ENCODE data around the gene MOB1A.

MOB1A gene

GRCh38 chr2:74148457-74149246 lies 30.0 kb downstream of the MOB1A start:
- Histone ChIP-seq H3K9me3 (ENCODE audit: control insufficient read depth, low read length) (no peaks in the 10 kb centered on the region), H3K4me3 (ENCODE audit: extremely low read depth, insufficient read depth, low read length, poor library complexity, severe bottlenecking) (peak overlapping the region; percentile 73), H3K4me1 (ENCODE audit: control insufficient read depth, insufficient read depth, low read length, poor library complexity, severe bottlenecking) (peaks cover 5% of the 10 kb centered on the region), H3K27ac (ENCODE audit: low read depth, low read length, severe bottlenecking) (no peak overlapping the region), H3K36me3 (ENCODE audit: control insufficient read depth, insufficient read depth, low read length) (peaks cover 33% of the 10 kb centered on the region)
- 49 to 58% methylated on average over 12 to 14 of the region's 16 CpGs for WGBS, 2 experiments (ENCODE audit: insufficient coverage in 2 of 2)

- Histone ChIP-seq H3K27ac (ENCODE audit: low read depth, low read length, severe bottlenecking) (peak within 1 kb of the TSS; percentile 52), H3K36me3 (ENCODE audit: control insufficient read depth, insufficient read depth, low read length) (peaks cover 31% of the 10 kb centered on the region), H3K9me3 (ENCODE audit: control insufficient read depth, low read length) (no peaks in the 10 kb centered on the region), H3K4me1 (ENCODE audit: control insufficient read depth, insufficient read depth, low read length, poor library complexity, severe bottlenecking) (peaks cover 5% of the 10 kb centered on the region), H3K4me3 (ENCODE audit: extremely low read depth, insufficient read depth, low read length, poor library complexity, severe bottlenecking) (peak within 1 kb of the TSS; percentile 73)
- WGBS, 2 experiments (ENCODE audit: insufficient coverage in 2 of 2) = 2 to 3% methylated on average over 53 to 55 of the region's 67 CpGs
Observed at GRCh38 chr2:74147727-74148456, 30.8 kb downstream of the MOB1A start, which contains the start of gene BOLA3. Gene BOLA3 (minus strand): TSS chr2:74147912. CDS start chr2:74147874, 38 bp downstream.

GRCh38 chr2:74146929-74147726 lies 31.6 kb downstream of the MOB1A start:
- Histone ChIP-seq H3K4me3 (ENCODE audit: extremely low read depth, insufficient read depth, low read length, poor library complexity, severe bottlenecking) (peak overlapping the region; percentile 73), H3K27ac (ENCODE audit: low read depth, low read length, severe bottlenecking) (no peak overlapping the region), H3K9me3 (ENCODE audit: control insufficient read depth, low read length) (no peaks in the 10 kb centered on the region), H3K4me1 (ENCODE audit: control insufficient read depth, insufficient read depth, low read length, poor library complexity, severe bottlenecking) (peaks cover 5% of the 10 kb centered on the region), H3K36me3 (ENCODE audit: control insufficient read depth, insufficient read depth, low read length) (peaks cover 27% of the 10 kb centered on the region)
- WGBS, 2 experiments (ENCODE audit: insufficient coverage in 2 of 2) = 15 to 19% methylated on average over 18 to 22 of the region's 29 CpGs

GRCh38 chr2:74142340-74142739 lies 36.3 kb downstream of the MOB1A start:
- Histone ChIP-seq H3K9me3 (ENCODE audit: control insufficient read depth, low read length) (no peaks in the 10 kb centered on the region), H3K36me3 (ENCODE audit: control insufficient read depth, insufficient read depth, low read length) (peaks cover 29% of the 10 kb centered on the region), H3K4me1 (ENCODE audit: control insufficient read depth, insufficient read depth, low read length, poor library complexity, severe bottlenecking) (peaks cover 5% of the 10 kb centered on the region), H3K27ac (ENCODE audit: low read depth, low read length, severe bottlenecking) (no peak overlapping the region), H3K4me3 (ENCODE audit: extremely low read depth, insufficient read depth, low read length, poor library complexity, severe bottlenecking) (no peak overlapping the region)
- 83 to 90% methylated on average over 5 to 6 of the region's 6 CpGs for WGBS, 2 experiments (ENCODE audit: insufficient coverage in 2 of 2)

- Histone ChIP-seq H3K36me3 (ENCODE audit: control insufficient read depth, insufficient read depth, low read length) (peaks cover 35% of the 10 kb centered on the region), H3K4me1 (ENCODE audit: control insufficient read depth, insufficient read depth, low read length, poor library complexity, severe bottlenecking) (no peaks in the 10 kb centered on the region)
- 85 to 89% methylated on average over 13 to 18 of the region's 19 CpGs for WGBS, 2 experiments (ENCODE audit: insufficient coverage in 2 of 2)
Observed at GRCh38 chr2:74138600-74139323, 39.9 kb downstream of the MOB1A start.

DNA sequence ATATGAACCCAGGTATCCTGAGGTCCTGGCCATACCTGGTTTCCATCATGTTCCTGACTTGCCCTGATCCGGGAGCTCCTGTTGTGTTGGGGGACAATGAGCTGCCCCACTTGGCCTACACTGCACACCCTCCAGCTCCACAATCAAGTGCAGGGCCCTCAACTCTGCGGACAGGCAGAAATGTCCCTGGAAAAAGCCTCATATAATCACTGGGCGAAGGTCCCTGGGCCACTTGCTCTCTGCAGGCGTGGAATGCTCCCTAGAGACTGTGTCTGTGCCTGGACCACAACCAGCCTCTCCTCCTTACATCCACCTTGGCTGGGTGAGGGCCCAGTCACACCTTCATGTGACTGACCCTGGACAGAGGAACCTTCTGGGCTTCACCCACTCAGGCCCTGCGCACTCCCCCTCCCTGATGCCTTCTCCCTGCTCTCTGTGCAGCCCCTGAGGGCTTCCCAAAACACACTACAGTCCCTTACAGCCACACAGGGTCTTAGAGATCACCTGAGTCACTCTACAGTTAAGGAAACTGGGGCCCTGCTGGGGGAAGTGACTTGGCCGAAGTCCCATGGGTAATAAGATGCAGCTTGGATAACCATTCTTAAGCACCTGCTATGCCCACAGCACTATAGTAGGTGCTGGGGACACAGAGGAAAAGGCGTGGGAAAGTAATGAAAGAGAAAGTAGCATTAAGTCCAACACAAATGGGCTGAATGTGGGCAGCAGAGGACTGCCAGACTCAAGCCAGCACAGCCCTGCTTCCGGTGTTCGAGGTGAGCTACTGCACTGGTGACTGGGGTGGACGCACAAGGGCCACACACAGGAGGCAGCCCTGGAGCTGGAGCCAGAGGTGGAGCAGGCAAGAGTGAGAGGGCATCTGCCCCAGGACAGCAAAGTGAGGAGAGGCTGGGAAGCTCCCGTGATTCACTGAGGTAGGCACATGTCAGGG lies 40.8 kb downstream of the MOB1A start:
- Histone ChIP-seq H3K4me1 (ENCODE audit: control insufficient read depth, insufficient read depth, low read length, poor library complexity, severe bottlenecking) (no peaks in the 10 kb centered on the region), H3K27ac (ENCODE audit: low read depth, low read length, severe bottlenecking) (no peak overlapping the region), H3K4me3 (ENCODE audit: extremely low read depth, insufficient read depth, low read length, poor library complexity, severe bottlenecking) (no peak overlapping the region), H3K9me3 (ENCODE audit: control insufficient read depth, low read length) (no peaks in the 10 kb centered on the region), H3K36me3 (ENCODE audit: control insufficient read depth, insufficient read depth, low read length) (peaks cover 41% of the 10 kb centered on the region)
- 91 to 92% methylated on average over 8 to 10 of the region's 11 CpGs for WGBS, 2 experiments (ENCODE audit: insufficient coverage in 2 of 2)

More at GRCh38 chr2:74138600-74139323, 39.9 kb downstream of the MOB1A start:
- Histone ChIP-seq H3K27ac (ENCODE audit: low read depth, low read length, severe bottlenecking) (no peak overlapping the region), H3K9me3 (ENCODE audit: control insufficient read depth, low read length) (no peaks in the 10 kb centered on the region), H3K4me3 (ENCODE audit: extremely low read depth, insufficient read depth, low read length, poor library complexity, severe bottlenecking) (no peak overlapping the region)

GRCh38 chr2:74131901-74132300 lies 46.8 kb downstream of the MOB1A start:
- no peak overlapping the region for H3K4me3 ChIP-seq (ENCODE audit: extremely low read depth, insufficient read depth, low read length, poor library complexity, severe bottlenecking)
- no peaks in the 10 kb centered on the region for H3K4me1 ChIP-seq (ENCODE audit: control insufficient read depth, insufficient read depth, low read length, poor library complexity, severe bottlenecking)
- no peaks in the 10 kb centered on the region for H3K9me3 ChIP-seq (ENCODE audit: control insufficient read depth, low read length)
- peaks cover 20% of the 10 kb centered on the region for H3K36me3 ChIP-seq (ENCODE audit: control insufficient read depth, insufficient read depth, low read length)
- WGBS, 2 experiments (ENCODE audit: insufficient coverage in 2 of 2) = 94% methylated on average over 3 to 5 of the region's 5 CpGs
- H3K27ac ChIP-seq (ENCODE audit: low read depth, low read length, severe bottlenecking) = no peak overlapping the region

DNA sequence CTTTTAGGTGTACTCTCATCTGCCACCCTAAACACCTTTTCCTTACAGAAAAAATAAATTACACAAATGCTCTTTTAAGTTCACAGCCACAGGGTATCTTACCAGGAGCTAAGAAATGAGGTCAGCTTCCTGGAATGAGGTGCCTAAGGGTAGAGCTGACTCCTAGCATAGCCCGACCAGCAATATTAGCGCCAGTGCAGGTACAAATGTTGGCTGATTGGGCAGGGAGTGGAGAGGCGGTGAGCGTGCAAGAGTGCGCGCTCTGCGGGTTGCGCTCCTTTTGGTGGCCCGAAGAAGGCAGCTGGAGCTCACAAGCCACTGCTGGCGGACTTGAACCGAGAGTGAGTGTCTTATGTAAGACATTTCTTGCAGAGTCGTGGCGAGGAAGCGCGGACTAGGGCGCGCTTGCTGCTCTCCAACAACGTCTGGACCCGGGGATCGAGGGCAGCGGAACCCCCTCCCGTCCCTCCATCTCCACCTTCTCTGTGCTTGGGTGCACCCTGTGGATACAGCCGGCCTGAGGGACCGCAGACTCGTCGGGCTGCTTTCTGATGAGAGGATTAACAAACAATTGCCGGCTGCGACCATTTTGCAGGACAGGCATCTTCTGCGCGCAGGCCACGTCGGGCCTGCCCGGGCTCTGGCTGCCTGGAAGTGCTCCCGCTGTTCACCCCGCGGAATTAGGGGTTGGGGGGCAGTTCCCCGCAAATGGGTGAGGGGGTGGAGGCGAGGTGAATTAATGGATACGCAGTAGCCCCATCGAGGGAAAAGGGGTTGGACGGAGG lies 48.3 kb downstream of the MOB1A start:
- Histone ChIP-seq H3K27ac (ENCODE audit: low read depth, low read length, severe bottlenecking) (no peak overlapping the region), H3K9me3 (ENCODE audit: control insufficient read depth, low read length) (no peaks in the 10 kb centered on the region), H3K4me1 (ENCODE audit: control insufficient read depth, insufficient read depth, low read length, poor library complexity, severe bottlenecking) (no peaks in the 10 kb centered on the region), H3K36me3 (ENCODE audit: control insufficient read depth, insufficient read depth, low read length) (peaks cover 20% of the 10 kb centered on the region), H3K4me3 (ENCODE audit: extremely low read depth, insufficient read depth, low read length, poor library complexity, severe bottlenecking) (no peak overlapping the region)
- 91 to 94% methylated on average over 39 to 41 of the region's 41 CpGs for WGBS, 2 experiments (ENCODE audit: insufficient coverage in 2 of 2)

DNA sequence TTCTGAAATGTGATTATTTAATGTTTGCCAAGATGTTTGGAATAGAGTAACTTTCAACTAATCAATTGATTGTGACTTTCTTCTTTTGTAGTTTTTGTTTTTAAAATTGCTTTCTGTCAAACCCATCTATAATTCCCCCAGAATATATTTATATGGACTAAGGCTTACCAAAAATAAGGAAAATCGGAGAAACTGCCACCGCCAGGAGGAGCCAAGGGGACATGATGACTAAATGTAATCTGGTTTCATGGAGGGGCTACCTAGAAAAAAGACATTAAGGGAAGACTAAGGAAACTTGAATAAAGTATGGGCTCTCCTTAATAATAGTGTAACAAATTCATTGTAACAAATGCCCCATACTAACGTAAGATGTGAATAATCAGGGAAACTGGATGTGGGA lies 50.5 kb downstream of the MOB1A start:
- Histone ChIP-seq H3K4me1 (ENCODE audit: control insufficient read depth, insufficient read depth, low read length, poor library complexity, severe bottlenecking) (no peaks in the 10 kb centered on the region), H3K4me3 (ENCODE audit: extremely low read depth, insufficient read depth, low read length, poor library complexity, severe bottlenecking) (no peak overlapping the region), H3K36me3 (ENCODE audit: control insufficient read depth, insufficient read depth, low read length) (peaks cover 2% of the 10 kb centered on the region), H3K27ac (ENCODE audit: low read depth, low read length, severe bottlenecking) (no peak overlapping the region), H3K9me3 (ENCODE audit: control insufficient read depth, low read length) (peaks cover under 1% of the 10 kb centered on the region)
- WGBS, 2 experiments (ENCODE audit: insufficient coverage in 2 of 2) = no CpG with 5 or more reads among the region's 3 CpGs
